KOPT-K1 (cell line): ENCODE results near the gene HSPA9.
"Not testable (repeated sequence)": the region's sequence is repeated elsewhere in the genome, so short reads cannot be mapped to it uniquely, and the experiment has no call there.

ENCODE experiments used
- H3K27ac ChIP-seq: fragments of 200-600 bp; sonication (generic); 2 replicates; pipeline ENCODE4 v1.5.1; 2016; ENCODE audit warnings: antibody characterized with exemption, mild to moderate bottlenecking, low read depth, low read length; ENCODE audit not compliant: poor library complexity, severe bottlenecking
- H3K36me3 ChIP-seq: fragments of 200-600 bp; sonication (generic); 2 replicates; pipeline ENCODE4 v1.5.1; 2017; ENCODE audit warnings: antibody characterized with exemption, mild to moderate bottlenecking, low read length, moderate library complexity; ENCODE audit not compliant: insufficient read depth
- H3K9me3 ChIP-seq: fragments of 200-600 bp; sonication (generic); 2 replicates; pipeline ENCODE4 v1.5.1; 2017; ENCODE audit warnings: antibody characterized with exemption, low read length, mild to moderate bottlenecking; ENCODE audit not compliant: insufficient read depth, poor library complexity, severe bottlenecking

The HSPA9 gene

DNA sequence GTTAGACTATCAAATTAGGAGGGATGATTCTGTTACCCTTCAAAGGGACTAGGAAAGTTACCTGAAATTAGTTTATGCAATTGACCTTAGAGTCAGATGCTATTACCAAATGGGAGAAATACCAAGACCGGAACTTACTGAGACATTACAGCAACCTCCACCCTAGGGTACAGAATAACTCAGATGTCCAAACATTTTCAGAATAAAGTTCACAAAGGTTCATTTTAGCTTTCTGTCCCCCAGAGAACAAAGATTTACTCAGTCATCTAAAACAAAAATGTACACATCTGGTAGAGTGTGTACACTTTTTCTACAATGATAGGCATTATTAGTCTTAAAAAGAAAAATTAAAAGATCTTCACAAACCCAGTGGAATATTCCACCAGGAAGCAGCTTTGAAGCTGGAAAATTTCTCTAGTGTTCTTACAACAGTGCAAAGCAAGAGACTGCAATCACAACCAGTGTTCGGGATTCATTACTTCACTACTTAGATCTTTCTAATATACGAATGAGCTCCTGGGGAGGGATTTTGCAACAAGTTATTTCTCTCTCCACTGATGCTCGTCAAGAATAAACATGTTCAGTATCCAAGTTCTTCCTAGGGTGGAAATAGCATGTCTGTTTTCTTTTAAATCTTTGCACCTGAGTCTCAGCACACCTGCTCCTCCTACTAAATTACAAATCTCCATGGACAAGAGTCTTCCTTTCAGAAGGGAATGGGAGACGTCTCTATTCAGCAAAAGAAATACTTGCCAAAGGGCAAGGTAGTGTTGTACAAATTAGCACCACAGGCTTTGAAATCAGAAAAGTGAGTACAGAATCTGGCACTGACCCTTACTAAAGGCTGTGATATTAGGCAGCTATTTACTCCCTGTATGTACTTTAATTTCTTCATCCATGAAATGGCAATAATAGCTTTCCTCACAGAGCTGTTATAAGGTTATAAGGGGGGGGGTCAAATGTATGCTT, 40.9 kb downstream of the HSPA9 start:
- Histone ChIP-seq H3K9me3 (no peaks in the 10 kb centered on the region), H3K27ac (no peak overlapping the region), H3K36me3 (peaks cover 89% of the 10 kb centered on the region)

DNA sequence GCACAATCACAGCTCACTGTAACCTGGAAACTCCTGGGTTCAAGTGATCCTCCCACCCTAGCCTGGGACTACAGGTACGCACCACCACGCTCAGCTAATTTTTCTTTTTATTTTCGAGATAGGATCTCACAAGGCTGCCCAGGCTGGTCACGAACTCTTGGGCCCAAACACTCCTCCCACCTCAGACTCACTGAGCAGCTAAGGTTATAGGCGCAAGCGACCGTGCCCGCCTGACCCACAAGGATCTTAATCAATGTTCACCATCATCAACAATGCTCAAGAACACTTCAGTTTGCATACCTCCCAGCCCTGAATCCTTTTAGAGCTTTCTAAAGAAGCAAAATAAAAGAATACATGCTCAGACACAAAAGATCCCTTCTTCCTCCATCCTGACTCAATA, 45.4 kb downstream of the HSPA9 start:
- peaks cover 94% of the 10 kb centered on the region for H3K36me3 ChIP-seq

DNA sequence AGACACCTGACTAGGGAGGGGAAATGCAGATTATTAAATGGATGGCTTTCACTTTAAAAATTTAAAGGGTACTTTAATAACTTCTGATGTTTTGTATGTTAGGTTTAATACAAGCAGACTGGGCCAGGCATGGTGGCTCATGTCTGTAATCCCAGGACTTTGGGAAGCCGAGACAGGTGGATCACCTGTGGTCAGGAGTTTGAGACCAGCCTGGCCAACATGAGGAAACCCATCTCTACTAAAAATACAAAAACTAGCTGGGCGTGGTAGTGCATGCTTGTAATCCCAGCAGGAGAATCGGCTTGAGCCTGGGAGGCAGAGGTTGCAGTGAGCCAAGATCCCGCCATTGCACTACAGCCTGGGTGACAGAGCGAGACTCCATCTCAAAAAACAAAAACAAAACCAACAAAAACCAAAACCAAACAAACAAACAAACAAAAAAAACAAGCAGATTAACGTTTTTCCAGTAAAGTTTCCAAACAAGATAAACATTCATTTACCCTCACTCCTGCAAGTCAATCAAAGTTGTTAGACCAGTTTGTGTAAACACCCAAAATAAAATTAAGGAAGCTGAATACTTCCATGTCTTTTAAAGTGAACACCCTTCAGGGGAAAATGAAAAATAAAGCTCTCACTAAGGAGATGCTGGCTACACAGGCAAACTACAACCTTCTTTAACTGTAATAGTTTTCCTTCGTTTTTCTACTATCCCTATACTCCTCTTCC, 46.3 kb downstream of the HSPA9 start:
- peaks cover 89% of the 10 kb centered on the region for H3K36me3 ChIP-seq
- no peaks in the 10 kb centered on the region for H3K9me3 ChIP-seq
- H3K27ac ChIP-seq, result no peak overlapping the region

More for the DNA sequence above, 45.4 kb downstream of the HSPA9 start:
- H3K9me3 ChIP-seq, result no peaks in the 10 kb centered on the region
- H3K27ac ChIP-seq, result no peak overlapping the region

DNA sequence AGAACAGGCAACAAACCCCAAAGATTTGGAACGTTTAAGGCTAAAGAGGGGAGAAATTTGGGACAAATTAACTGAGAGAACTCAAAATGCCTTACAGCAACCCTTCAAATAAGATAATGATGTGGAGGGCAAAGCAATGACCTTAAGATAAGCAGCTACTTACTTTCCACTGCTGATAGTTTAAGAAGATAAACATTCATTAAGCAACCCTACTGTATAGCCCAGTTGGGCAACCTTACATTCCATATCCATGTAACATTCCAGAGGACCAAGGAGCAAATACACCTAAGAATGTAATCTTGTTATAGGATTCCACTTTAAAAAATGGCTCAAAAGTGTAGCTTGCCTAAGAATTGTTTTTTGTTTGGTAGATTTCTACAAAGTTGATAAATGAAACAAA, 47.0 kb downstream of the HSPA9 start:
- no peak overlapping the region for H3K27ac ChIP-seq
- H3K9me3 ChIP-seq, result no peaks in the 10 kb centered on the region
- peaks cover 89% of the 10 kb centered on the region for H3K36me3 ChIP-seq

DNA sequence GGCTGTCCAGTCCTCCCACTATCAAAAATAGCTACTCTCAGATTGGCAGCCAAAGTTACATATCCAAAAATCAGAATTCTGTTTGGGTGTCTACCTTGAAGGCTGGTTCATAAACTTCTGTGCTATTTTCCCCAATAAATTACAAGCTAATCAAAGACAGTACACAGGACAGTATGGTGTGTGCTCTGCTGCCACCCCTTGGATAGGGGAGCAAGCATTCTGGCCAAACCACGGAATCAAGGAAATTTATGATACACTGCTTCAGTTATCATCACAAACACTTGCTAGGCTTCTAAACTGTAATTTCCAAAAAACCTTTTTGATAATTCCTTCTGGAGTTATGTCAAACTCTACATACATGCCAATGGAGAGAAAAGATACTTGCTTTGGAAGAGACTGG, 48.0 kb downstream of the HSPA9 start:
- no peaks in the 10 kb centered on the region for H3K9me3 ChIP-seq
- H3K36me3 ChIP-seq, result peaks cover 89% of the 10 kb centered on the region
- H3K27ac ChIP-seq, result no peak overlapping the region

DNA sequence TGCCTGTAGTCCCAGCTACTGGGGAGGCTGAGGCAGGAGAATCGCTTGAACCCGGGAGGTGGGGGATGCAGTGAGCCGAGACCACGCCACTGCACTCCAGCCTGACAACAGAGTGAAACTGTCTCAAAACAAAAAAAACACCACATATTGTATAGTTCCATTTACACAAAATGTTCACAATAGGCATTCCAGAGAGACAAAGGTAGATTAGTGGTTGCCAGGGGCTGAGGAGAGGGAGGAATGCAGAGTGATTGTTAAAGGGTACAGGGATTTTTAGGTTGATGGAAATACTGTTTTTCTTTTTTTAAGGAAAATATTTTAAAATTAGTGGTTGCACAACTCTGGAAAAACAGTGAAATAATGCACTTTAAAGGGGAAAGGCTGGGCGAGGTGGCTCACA, 51.8 kb downstream of the HSPA9 start:
- peaks cover 80% of the 10 kb centered on the region for H3K36me3 ChIP-seq
- H3K27ac ChIP-seq, result no peak overlapping the region
- no peaks in the 10 kb centered on the region for H3K9me3 ChIP-seq

DNA sequence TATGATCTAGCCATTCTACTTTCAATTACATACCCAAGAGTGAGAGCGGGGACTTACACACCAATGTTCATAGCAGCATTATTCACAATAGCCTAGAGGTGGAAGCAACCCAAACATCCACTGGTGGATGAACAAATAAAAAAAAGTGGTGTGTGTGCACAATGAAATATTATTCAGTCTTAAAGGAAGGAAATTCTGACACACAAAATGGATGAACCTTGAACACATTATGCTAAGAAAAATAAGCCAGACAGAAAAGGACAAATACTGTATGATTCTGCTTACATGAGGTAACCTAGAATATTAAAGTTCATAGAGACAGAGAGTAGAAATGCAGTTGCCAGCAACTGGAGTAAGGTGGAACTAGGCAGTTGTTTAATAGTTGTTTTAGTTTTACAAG, 54.2 kb downstream of the HSPA9 start:
- Histone ChIP-seq H3K9me3 (no peaks in the 10 kb centered on the region), H3K36me3 (peaks cover 80% of the 10 kb centered on the region), H3K27ac (no peak overlapping the region)

DNA sequence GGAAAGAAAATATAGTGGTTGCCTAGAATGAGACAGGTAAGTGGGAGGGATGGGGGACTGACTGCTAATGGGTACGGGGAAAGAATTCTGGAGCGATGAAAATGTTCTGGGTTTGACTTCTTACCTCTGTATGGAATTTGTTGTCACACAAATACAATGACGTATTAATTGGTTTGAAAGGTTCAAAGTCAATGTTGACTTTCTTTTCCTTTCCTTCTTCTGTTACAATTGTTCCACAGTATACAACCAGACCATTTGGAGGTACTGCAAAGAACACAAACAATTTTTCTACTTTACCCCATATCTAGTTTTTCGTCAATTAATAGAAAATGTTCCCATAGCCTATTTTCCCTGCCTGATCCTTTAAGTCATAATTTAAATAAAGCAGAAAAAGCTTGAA, 57.8 kb downstream of the HSPA9 start:
- H3K36me3 ChIP-seq, result peaks cover 88% of the 10 kb centered on the region
- H3K27ac ChIP-seq, result no peak overlapping the region
- H3K9me3 ChIP-seq, result no peaks in the 10 kb centered on the region

DNA sequence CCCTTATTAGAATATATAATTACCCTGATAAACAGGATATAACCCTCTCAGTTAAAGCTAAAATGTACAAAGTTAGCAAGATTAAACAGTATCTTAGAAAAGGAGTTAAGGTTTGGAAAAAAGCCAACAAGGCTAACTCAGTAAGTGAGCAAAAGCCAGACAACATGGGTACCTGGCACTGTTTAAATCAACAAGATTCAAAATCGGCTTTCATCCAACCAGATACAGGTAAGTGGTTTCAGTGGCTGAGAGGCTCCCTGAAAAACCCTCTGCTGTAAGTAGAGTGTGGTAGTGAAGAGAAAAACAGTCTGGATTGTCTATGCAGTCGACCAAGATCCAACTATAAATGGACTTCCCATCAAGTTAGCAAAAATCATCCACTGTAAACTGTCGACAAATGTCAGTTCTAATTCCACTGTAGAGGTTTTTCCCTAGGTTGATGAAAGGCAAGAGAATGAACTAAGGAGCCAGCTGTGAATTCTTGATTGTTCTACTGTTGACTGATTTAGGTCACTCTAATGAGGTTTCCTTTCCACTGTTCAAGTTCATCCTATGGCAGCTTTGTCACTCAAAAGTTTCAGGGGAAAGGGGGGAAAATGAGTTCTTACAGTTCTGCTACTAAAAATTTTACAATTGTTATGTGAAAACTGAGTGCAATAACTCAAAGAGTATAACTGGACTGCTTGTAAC, 59.5 kb downstream of the HSPA9 start:
- H3K36me3 ChIP-seq, result peaks cover 96% of the 10 kb centered on the region
- no peak overlapping the region for H3K27ac ChIP-seq
- no peaks in the 10 kb centered on the region for H3K9me3 ChIP-seq

DNA sequence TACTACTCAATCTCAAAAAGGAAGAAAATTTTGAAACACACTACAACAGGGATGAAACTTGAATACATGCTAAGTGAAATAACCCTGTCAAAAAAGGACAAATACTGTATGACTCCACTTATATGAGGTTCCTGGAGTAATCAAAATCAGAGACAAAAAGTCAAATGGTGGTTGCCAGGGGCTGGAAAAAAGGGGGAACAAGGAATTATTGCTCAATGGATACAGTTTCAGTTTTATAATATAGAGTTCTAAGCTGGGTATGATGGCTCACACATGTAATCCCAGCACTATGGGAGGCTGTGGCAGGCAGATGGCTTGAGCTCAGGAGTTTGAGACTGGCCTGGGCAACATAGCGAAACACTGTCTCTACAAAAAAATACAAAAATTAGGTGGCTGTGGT, 61.2 kb downstream of the HSPA9 start:
- no peaks in the 10 kb centered on the region for H3K9me3 ChIP-seq
- no peak overlapping the region for H3K27ac ChIP-seq
- peaks cover 100% of the 10 kb centered on the region for H3K36me3 ChIP-seq

DNA sequence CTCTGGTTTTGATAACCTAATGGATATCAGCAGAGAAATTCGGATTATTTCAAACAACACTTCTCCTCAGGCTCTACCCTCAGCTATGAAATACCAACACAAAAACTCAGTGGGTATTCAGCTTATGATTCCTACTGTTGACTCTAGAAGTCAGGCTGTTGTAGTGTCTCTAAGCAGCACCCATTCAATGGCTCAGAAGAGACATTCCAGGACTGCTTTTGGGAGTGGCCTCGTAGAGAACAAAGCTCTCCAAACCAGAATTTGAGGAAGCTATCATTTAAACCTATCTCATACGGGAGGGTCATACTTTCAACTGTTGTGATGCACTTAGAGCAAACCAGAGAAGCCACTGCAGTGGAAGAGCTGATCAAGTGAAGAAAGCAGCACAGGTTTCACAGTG, 66.2 kb downstream of the HSPA9 start:
- Histone ChIP-seq H3K36me3 (peaks cover 98% of the 10 kb centered on the region), H3K27ac (no peak overlapping the region), H3K9me3 (no peaks in the 10 kb centered on the region)

DNA sequence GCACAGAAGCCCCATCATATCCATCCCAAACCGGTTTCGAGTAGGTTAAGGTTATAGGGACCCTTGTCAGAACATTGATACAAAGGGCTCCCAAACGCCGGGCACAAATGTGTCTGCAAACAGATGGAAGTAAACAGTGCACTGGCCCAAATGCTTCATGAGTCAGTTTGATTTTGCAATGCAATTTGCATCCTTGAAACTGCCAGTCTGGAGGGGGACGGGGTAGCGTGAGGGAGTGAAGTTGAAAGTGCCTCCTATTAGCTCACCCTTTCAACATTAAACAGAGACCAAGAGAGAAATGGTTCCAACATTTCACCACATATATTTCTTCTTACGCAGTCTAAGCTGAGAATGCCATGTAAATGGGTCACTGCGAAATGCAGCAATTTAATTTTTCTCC, 67.7 kb downstream of the HSPA9 start:
- H3K27ac ChIP-seq, H3K9me3 ChIP-seq: not testable (repeated sequence)
- peaks cover 86% of the 10 kb centered on the region for H3K36me3 ChIP-seq

DNA sequence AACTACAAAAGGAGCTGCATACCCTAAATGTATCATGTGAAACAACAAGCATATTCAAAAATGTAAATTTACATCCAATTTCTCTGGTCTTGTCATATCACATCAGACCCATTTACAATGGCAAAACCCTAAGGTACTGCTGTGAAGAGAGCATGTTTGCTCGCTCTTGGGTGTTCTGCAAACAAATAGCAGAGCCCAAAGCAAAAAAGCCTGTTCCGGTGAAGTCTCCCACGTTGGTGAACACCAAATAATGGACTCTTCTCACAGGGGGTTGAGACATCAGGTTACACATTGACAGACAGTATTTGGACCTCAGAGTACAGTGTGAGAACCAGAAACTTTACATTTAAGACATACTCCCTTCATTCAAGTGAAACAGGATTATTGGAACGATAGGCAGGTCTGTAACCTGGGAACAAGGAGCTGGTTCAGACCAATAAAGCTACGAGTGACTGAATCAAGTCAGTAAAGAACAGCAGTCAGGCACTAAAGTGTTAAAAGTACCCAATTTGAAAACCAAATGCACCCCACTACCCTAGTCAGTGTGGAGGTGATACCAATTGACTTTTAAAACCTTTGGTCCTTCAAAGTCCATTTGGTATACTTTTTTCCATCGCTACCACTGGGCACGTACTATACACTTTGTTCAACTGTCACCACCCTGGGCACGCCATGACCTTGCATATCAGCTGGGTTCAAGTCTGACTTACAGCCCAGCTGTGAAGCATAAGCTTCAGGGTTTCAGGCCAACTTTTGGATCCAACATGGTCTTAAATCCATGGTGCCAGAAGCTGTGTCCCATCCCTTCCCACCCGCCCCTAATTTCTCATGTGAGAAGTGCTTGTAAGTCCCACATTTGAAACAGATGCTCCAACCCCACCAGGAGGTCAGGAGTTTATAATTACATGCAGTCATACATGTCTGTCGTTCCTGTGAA, 68.6 kb downstream of the HSPA9 start:
- no peaks in the 10 kb centered on the region for H3K9me3 ChIP-seq
- peaks cover 77% of the 10 kb centered on the region for H3K36me3 ChIP-seq
- H3K27ac ChIP-seq, result no peak overlapping the region

DNA sequence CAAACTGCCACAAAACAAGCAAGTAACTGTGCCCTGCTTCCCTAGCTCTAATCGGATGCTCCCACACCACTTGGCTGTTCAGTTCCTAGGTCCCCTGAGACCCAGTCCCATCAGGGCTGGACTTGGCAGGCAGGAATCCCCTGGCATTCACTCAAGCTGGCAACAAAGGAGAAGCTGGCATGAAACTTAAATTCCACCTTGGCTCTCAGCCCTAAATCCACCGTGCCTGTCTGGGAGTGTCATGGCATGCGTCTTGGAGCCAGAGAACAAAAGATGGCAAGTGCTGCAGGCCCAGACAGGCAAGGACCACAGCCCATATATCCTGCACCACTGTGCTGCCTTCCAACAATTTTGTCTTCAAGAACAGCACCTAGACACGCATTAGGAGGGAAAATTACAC, 70.4 kb downstream of the HSPA9 start:
- no peak overlapping the region for H3K27ac ChIP-seq
- no peaks in the 10 kb centered on the region for H3K9me3 ChIP-seq
- peaks cover 59% of the 10 kb centered on the region for H3K36me3 ChIP-seq
